Inflammatory macrophage treated with lipopolysaccharide for 4 hours (primary cell): ENCODE data around the gene OMD.

Experiments used
- DNase-seq: peaks from one replicate; pipeline ENCODE4 v3.0.0-alpha.2; 2020

The OMD gene, protein sequence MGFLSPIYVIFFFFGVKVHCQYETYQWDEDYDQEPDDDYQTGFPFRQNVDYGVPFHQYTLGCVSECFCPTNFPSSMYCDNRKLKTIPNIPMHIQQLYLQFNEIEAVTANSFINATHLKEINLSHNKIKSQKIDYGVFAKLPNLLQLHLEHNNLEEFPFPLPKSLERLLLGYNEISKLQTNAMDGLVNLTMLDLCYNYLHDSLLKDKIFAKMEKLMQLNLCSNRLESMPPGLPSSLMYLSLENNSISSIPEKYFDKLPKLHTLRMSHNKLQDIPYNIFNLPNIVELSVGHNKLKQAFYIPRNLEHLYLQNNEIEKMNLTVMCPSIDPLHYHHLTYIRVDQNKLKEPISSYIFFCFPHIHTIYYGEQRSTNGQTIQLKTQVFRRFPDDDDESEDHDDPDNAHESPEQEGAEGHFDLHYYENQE

DNA sequence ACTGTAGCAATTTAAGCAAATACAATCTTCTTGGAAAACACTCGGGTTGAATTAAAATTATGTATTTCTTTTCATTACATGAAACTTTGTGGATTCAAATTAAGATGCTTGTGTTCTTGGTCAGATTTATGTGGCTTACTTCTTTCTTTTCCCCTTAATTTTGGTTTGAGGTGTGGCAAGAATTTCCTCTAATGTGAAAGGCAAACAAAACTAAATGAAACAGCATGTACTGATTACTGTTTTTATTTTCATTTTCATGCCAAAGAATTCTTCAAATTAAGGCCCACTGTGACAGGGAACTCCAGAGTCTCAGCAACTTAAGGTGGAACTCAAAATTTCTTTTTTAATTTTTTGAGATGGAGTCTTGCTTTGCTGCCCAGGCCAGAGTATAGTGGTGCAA is at the start of gene OMD:
TSS of gene OMD (minus strand) at position 132 of the 400 bp plus-strand sequence. CDS start 6,913 bp downstream, outside the sequence.
- peak; percentile 20 for DNase-seq

DNA sequence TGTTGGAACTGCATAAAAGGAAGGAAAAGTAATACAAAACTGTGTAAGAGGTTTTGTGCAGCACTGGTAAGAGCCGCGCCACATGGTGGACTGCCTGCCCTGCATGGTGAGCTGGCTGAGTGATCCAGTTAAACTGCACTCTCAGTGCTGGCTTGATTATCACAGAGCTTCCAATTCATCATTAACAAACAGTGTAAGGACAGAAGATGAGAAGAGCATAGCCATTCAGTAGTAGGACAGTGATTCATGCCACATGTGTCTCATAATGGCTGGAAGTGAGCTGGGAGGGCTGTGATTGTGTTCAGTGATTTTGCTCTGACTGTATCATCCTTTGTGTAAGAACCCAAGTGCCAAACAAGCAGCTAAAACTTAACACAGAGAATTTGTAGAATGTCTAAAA is 43.9 kb upstream of the OMD start:
- no peak for DNase-seq

DNA sequence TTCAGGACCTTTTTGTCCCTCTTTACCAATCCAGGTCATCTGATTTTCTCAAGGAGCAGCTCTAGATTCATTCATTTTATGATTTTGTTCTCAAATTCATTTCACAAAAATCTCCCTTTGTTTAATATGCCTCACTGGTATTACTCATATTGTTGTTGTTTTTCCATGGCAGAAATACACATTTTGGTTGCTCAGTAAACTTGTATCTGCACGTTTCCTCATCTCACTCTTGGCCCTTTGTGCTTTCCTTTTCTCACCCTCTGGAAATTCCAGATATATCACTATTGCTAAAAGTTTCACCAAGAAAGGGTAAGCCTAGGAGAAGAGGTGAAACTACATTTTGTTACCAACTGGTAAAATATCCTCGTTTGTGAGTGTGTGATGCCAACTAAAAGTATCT is 43.2 kb upstream of the OMD start:
- no peak for DNase-seq

DNA sequence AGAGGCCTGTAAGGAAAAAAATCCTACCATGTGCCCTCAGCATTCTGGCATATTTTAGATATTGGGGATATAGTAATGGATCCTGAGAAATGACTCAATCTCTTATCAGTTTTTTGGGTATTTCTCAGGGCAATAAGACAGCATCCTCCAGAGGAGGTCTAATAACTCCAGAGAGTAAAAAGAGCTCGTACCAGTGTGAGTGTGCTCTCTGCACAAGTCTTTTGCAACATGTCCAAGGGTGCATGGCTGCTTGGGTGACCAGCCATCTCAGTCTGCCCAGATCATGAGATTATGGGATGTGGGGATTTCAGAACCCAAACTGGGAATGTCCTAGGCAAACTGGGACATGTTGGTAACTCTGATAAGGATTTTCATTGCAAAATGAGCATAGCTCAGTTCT is 42.8 kb upstream of the OMD start:
- no peak for DNase-seq

DNA sequence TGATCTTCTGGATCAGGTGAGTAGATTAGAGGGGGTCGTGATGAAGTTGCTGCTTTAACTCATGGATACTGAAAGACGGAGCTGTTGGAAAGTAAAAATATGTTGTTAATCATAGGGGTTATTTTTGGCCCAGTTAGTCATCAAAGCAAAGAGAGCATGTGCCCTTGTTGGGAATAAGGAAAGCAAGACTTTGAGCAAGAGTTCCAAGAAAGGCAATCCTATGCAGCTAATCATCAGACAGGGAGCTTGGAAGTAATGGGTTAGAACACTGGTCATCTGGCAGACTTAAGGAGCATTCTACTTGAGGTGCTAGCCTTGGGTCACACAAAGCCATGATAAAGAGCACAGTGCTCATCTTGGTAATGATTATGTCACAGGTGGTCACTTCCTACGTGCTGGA is 39.7 kb upstream of the OMD start:
- DNase-seq, result peak; percentile 26

DNA sequence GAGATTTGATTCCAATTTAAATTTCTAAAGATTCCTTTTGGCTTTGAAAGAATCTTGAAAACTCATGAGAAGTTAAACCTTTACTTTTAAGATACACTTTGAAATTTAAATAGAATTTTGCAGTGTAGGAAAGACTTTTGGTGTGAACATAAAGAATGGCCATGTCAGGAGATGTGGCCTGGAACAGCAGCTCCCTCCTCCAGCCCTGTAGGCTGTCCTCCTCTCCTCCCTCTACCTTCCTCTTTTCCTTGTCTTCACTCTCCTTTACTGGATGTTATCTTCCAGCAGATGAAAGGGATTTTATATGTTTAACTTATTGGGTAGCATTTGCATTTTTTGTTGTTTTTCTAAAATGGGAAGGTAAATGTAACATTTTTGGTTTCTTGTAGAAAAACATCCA is 39.1 kb upstream of the OMD start:
- no peak for DNase-seq

DNA sequence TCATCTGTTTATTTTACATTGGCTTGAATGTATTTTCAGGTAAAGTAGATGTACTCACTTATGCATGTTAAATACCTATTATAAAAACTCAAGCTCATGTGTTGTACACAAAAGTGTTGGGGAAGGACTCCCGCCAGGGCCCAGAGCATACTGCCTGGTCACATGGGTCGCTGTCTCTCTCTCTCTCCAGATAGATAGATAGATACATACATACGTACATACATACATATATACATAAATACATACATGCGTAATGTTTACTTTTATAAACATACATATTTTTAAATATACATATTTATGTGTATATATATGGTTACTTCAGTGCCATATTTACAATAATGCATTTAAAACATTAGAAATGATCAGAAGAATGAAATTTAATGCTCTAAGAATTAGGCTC is 33.3 kb upstream of the OMD start:
- DNase-seq, result no peak

DNA sequence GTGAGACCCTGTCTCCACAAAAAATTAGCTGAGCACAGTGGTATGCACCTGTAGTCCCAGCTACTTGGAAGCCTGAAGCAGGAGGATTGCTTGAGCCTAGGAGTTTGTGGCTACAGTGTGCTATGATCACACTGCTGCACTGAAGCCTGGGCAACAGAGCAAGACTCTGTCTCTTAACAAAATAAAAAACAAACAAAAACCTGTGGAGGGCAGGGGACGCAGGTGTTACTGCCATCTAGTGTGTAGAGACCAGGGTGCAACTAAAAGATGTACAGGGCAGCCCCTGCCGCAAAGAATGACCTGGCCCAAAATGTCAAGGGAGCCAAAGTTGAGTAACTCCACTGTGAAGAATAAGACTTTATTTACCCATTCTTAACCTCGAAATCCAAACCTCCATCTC is 30.9 kb upstream of the OMD start:
- DNase-seq, result no peak

DNA sequence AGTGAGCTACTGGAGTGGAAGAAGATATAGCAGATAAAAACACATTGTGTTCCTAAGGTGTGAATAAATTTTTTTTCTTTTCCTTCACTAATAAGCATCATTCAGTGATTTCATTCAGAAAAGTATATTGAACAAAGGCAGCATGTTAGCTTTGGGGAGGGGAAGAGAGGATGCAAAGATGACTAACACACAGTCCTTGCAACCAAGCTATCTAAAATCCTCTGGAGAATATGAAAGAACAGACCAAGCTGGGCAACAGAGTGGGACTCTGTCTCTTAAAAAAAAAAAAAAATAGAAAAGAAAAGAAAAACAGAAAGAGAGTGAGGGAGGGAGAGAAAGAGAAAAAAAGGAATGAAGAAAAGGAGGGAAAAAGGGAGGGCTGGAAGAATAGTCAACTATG is 22.3 kb upstream of the OMD start:
- DNase-seq, result no peak

DNA sequence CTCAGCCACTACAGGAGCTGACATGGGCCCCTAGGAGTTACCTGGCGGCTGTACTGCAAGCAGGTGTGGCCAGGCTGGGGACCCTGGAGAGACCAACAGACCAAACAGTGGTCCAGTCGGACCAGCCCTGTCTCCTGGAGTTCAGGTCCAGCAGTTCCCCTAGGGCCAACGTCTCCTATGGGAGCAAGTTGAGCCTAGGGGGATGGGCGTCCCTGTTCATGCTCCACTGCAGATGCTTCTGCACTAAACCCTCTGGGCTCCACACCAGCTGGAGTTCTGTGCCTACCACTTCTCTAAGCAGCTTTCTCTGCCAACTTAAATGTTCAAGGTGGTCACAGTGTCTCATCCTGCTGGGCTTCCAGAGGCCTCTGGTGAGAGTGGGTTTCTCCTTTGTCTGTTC is 20.6 kb upstream of the OMD start:
- no peak for DNase-seq

DNA sequence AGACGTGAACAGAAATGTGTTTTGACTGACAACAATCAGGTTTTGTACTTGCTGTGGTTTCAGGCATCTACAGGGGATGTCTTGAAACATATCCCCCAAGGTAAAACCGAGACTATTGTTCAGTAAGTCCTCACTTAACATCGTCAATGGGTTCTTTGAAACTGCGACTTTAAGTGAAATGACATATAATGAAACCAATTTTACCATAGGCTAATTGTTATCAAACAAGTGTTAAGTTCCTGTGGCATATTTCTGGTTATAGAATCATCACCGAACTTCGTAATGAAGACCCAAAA is 16.4 kb upstream of the OMD start:
- DNase-seq, result no peak

DNA sequence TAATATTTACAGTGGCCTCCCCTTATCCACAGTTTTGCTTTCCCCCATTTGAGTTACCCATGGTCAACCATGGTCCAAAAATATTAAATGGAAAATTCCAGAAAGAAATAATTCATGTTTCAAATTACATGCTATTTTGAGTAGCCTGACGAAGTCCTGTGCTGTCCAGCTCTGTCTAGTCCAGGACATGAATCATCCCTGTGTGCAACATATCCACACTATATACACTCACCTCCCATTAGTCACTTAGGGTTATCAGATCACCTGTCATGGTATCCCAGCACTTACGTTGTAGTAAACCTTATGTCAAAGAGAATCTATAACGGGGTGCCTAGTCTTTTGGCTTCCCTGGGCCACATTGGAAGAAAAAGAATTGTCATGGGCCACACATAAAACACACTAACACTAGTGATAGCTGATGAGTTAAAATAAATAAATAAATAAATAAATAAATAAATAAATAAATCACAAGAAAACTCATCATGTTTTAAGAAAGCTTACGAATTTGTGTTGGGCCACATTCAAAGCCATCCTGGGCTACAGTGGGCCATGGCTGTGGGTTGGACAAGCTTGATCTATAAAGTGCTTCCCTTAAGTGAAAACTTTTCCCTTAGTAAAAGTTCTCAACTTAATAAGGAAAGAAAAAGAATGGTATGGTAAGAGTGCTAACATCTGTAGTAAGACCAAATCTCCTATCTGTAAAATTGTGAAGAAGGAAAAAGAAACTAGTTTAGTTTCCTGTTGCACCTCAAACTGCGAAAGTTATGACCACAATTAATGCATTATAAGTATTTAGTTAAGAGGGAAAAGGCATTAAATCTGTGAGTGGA is 15.9 kb upstream of the OMD start:
- DNase-seq, result no peak

DNA sequence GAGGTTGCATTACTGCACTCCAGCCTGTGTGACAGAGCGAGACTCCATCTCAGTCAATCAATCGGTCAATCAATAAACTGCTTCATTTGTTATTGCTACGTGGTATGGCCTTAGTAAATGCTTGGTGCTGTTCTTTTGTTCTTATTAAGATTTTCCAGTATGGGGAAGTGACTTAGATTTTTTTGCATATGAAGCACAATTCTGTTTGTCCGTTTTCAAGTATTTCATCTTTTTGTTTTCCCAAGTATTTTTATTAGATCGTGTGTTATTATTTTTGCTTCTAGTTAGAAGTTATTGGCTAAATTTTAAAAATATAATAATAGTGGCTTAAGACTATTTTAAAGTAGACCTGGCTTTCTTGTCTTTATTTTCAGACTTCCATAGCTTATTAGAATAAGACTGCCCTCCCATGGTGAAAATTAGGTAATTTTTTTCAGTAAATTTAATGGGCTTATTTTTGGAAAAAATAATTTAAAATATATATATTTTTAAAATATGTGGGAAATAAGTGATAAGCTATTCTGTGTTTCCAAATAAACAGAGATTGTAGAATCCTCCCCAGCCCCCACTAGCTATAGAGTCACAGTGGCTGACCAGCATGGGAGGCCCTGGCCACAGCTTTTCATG is 14.7 kb upstream of the OMD start:
- peak; percentile 44 for DNase-seq

DNA sequence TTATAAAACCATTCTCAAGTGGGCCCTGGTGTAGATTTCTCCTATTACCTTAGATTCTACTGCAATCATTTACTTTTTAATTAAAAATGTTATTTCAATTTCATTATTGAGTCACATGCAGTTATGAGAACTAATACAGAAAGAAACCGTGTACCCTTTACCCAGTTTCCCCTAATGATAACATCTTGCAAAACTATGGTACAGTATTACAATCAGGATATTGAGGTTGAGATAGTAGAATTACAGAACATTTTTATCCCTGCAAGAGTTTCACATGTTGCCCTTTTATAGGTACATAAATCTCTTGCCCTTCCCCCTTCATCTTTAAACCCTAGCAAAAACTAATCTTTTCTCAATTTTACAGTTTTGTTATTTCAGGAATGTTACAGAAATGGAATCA is 11.0 kb upstream of the OMD start:
- no peak for DNase-seq

DNA sequence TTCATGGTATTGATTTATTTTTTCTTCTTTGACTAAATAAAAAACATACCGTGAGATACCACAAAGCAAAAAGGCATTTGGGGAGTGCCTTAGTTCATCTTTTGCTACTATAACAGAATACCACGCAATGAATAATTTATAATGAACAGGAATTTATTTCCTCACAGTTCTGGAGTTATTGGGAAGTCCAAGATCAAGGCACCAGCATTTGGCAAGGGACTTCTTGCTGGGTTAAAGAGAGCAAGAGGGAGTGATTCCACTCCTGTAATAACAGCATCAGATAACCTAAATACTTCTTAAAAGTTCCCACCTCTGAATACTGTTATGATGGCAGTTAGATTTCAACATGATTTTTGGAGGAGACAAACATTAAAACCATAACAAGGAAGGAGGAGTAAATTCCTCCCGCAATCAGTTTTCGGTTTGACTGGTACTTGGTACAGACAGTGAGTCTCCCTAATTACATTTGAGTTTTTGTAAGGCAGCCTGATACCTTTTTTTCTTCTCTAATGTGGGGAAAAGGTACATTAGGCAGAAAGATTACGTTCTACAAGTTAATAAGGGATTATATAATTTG is 8.8 kb upstream of the OMD start:
- no peak for DNase-seq

DNA sequence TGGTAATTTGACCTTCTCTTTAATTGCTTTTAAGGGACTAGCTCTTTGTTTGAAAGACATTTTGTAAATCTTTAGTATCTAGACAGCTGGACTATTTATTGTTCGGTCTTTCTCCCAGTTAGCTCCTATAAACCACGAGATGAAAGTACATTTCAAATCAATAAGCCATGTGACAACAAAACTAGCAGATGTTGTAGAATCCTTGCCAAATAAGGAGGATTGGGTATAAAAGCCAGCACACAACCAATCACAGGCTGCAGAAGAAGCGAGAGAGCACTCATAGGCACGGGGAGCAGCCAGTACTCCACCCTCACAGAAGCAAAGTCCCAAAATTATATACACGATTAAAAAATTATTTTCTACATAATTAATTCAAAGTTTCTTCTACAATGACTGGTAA is 8.1 kb upstream of the OMD start:
- DNase-seq, result no peak

DNA sequence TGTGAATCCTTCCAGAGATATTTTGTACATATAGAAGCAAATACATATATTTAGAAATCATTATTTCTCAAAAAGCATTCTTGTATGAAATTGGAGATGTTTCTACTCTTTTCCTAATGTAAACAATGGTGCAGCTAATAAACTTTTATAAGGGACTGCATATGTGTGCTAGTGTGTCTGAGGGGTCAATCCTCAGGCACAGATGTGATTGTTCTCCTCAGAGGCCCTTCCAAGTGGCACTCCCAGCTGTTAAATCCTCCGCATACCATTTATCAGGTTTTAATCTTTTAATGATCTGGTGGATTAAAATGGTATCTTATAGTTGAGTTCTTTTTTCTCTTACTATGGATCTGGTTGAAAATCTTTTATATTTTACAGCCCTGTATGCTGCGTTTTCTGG is 5.6 kb upstream of the OMD start:
- no peak for DNase-seq

DNA sequence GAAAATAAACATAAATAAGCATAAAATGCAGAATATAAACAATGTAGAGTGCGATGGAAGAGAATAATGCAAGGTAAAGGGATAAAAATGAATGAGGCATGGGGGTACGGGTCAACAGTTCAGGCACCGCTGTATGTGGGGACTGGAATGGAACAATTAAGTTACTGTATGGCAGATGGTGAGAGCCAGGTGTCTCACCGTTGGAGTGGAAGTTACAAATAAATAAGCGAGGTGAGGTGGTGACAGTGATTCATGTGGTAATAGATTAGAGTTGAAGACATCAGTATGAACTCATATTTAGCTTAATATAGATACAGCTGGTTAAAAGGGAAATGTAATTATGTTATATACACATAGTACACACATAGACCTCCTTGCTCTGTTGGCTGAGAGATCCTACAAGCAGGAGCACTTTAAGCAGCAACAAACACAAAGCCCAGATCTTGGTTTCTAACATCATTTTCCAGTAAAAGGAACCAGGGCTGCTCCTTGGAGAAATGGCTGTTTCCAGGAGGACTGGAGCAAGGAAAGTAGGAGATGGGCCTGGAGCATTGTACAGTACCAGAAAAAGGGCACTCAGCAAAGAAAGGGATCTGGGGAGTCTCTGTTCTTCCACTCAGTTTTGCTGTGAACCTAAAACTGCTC is 2.4 kb upstream of the OMD start:
- DNase-seq, result no peak

DNA sequence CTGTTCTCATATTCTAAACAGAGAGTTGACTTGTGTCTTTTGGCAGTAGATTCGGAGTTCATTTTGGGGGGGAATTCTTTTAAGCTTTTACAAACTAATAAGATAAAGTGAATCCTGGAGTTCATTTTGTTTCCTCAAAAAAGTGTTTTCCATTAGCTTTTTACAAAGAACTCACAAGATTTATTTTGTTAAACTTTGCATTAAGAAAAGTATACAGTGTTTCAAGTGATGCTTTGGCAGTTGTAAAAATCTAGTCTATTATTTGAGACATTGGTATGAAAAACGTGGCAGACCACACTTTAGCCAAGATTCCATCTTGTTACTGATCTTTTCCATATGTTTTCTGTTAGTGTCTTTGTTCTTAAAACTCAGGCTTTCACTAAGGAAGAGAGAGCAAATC is 1.2 kb upstream of the OMD start:
- DNase-seq, result no peak

DNA sequence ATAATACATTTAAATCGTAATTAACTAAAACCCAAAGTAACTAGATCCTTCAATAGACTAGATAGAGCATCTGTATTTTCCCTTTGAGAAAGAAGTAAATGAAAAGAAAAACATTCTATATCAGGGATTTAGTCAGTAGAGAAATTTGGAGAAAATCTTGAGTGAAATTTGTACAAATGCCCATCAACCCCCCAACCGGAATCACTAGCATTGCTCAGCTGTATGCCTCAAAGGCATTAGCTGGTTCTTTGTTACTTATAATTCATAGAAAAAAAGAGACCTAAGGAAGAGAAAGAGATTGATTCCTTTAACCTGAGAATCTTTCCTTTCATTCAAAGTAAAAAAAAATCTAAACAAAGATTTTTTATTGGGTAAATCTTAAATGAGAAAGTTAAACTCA is 659 bp downstream of the OMD start:
- DNase-seq, result no peak

DNA sequence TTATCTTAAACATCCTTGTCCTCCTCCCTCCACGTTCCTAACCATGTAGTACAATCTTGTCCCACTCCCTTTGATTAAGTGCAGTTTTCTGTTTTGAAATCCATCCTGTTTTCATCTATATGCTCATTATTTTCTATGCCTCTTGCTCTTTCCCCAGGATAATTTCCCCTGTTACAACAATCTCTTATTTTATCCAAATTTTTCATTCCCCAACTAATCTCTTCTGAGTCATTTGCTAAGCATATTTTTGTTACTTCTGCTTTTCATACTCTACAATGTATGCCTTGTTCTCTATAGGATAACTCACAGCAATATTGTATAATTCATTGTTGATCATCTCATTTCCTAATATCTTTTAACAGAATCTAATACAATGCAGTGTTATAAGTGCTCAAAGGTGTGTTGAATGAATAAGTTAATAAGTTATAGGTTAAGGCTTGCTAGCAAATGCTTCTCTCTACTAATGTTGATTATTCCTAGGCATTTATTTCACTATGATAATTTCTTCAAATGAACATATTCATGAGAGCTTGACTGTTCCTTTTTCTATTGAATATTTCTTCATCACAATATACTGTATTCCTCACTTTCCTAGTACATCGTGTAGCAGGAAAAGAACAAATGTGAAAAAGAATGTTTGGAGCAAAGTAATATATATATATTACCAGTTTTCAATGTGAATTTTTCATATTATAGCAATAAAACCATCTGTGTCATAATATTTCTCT is 1.5 kb downstream of the OMD start:
- DNase-seq, result peak; percentile 66

DNA sequence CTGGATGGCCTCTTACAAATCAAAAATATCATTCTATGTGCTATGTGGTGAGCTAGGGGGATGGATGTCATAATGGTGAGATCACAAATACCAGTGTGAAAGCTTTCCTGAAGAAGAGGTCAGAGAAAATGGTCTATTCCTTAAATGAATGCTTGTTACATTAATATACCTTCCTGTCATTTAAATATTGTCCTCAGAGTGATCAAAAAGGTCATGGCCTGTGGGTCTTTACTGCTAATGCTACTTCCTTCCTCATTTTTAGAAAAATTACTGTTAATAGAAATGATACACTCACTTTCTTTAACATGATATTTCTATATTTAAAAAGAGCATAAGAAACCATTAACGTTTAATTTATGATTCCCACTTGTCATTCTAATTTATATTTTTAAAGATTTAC is 9.7 kb downstream of the OMD start:
- peak; percentile 23 for DNase-seq

DNA sequence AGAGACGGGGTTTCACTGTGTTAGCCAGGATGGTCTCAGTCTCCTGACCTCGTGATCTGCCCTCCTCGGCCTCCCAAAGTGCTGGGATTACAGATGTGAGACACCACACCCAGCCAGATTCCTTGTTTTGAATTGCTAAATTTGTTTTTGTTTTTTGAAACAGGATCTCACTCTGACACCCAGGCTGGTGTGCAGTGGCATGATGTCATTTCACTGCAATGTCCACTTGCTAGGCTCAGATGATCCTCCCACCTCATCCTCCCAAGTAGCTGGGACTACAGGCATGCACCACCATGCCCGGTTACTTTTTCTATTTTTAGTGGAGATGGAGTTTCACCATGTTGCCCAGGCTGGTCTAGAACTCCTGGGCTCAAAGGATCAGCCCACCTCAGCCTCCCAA is 13.1 kb downstream of the OMD start:
- peak; percentile 62 for DNase-seq
